ENCODE results near the gene RFLNA.

DNA sequence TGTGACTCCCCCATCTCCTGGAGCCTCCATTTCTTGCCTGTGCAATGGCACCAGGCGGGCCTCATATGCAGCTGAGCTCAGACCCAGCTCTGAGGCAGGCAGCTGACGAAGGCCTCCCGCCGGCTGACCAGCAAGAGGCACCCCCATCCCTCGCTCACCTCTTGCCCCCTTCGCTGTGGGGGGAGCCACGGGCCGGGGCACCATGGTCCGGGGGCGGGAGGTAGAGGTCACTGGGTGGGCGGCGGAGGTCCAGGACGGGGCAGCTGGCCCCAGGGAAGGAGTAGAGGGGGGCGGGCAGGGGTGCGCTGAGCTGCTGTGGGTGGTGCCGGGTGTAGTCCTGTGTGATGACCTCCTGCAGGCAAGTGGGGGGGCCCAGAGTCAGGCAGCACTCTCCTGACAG is 39.4 kb downstream of the RFLNA start:
- TF ChIP-seq, protein P1, sequence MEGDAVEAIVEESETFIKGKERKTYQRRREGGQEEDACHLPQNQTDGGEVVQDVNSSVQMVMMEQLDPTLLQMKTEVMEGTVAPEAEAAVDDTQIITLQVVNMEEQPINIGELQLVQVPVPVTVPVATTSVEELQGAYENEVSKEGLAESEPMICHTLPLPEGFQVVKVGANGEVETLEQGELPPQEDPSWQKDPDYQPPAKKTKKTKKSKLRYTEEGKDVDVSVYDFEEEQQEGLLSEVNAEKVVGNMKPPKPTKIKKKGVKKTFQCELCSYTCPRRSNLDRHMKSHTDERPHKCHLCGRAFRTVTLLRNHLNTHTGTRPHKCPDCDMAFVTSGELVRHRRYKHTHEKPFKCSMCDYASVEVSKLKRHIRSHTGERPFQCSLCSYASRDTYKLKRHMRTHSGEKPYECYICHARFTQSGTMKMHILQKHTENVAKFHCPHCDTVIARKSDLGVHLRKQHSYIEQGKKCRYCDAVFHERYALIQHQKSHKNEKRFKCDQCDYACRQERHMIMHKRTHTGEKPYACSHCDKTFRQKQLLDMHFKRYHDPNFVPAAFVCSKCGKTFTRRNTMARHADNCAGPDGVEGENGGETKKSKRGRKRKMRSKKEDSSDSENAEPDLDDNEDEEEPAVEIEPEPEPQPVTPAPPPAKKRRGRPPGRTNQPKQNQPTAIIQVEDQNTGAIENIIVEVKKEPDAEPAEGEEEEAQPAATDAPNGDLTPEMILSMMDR (IDR thresholded peaks at IDR 0.05), result no peak
- TF ChIP-seq EZH2 (IDR thresholded peaks at IDR 0.05), result no peak
- TF ChIP-seq EZH2phosphoT487 (IDR thresholded peaks at IDR 0.05), result no peak
